GM19468 (cell line): Measurements from ENCODE around the gene PLK1.
"Not testable (repeated sequence)": the region's sequence is repeated elsewhere in the genome, so short reads cannot be mapped to it uniquely, and the experiment has no call there.

Experiments
- ATAC-seq: cut with Tn5 transposase; IDR thresholded peaks from one replicate; pipeline ENCODE4 v1.9.1; 2021; ENCODE audit warnings: mild to moderate bottlenecking, moderate library complexity, moderate number of reproducible peaks; ENCODE audit not compliant: unreplicated experiment; ENCODE audit errors: extremely low read depth

The PLK1 gene

DNA sequence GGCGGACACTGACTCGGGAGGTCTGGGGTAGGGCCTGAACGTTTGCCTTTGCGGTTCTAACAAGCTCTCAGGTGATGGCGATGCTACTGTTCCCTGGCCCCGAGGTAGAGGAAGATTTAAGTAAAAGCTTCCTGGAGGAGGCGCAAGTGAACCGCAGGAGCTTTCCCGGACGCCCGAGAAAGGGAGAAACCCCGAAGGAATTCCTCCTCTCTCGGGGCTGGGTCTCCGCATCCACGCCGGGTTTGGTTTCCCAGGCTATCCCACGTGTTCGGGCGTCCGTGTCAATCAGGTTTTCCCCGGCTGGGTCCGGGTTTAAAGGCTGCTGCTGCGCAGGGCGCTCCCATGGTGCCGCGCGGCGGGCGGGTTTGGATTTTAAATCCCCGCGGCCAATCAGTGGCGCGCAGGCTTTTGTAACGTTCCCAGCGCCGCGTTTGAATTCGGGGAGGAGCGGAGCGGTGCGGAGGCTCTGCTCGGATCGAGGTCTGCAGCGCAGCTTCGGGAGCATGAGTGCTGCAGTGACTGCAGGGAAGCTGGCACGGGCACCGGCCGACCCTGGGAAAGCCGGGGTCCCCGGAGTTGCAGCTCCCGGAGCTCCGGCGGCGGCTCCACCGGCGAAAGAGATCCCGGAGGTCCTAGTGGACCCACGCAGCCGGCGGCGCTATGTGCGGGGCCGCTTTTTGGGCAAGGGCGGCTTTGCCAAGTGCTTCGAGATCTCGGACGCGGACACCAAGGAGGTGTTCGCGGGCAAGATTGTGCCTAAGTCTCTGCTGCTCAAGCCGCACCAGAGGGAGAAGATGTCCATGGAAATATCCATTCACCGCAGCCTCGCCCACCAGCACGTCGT is at the start of gene PLK1:
Gene PLK1, plus strand, starts transcription at position 460 of the 844 bp plus-strand sequence. Its CDS starts 44 bp downstream, at position 504.
- ATAC-seq: peak; percentile 69

DNA sequence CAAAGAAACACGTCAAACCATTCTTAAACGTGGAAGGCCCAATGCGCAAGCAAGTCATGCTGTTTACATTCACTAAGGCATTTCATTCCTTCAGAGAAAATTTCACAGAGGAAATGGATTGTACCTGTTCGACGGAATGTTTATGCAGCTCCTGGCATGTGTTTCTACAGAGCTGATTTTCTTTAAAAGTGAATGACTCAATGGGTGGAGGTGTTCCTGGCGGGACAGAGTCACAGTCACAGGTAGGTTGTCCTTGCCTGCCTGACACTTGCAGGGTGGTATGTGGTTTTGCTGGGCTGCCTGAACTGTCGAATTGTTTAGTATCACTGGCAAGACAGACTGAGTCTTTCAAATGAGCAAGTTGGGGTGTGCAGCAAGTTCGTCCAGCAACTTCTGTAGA is 49.2 kb upstream of the PLK1 start:
- no peak for ATAC-seq

DNA sequence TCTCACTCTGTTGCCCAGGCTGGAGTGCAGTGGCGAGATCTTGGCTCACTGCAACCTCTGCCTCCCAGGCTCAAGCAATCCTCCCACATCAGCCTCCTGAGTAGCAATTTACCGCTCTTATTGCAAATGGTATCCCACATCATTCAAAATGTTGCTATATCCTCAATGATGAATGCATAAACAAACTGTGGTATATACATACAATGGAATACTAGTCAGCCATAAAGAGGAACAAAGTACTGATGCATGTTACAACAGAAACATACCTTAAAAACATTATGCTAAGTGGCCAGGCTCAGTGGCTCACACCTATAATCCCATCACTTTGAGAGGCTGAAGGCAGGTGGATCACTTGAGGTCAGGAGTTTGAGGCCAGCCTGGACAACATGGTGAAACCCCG is 46.8 kb upstream of the PLK1 start:
- ATAC-seq: not testable (repeated sequence)

DNA sequence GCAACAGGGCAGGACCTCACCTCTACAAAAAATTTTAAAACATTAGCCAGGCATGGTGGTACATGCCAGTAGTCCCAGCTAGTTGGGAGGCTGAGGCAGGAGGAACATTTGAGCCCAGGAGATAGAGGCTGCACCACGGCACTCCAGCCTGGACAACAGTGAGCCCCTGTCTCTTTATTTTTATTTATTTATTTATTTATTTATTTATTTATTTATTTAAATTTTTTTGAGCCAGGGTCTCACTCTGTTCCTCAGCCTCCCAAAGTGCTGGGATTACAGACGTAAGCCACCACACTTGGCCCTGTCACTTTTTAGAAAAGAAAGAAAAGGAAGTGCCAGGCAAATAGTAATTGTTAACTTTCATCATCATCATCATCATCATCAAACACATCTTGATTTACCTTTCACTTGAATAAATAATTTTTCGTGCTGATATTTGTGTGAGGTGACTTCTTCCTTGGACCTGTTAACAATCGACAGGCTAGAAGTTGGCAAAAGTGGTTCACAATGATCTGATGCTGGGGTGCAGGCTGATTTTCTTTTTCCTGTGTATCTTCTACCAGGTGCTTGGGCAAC is 44.1 kb upstream of the PLK1 start:
- ATAC-seq: no peak

DNA sequence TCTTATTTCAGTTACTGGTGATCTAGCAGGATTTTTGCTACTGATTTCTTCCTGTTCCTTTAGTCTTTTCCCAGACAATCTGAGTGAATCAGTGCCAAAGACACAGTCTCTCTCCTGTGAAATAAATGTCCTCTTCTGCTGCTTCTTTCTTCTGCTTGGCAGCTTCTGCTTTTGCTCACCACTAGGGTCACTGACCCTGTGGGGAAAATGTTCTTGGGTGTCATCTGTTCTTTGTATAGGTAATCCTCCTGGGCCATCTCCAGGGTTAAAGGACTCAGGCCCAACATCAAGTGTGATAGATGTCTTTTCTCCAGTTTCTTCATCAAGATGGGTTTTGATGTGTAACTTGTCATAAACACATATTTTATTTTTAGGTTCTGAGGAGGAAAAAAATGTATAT is 42.7 kb upstream of the PLK1 start:
- no peak for ATAC-seq

DNA sequence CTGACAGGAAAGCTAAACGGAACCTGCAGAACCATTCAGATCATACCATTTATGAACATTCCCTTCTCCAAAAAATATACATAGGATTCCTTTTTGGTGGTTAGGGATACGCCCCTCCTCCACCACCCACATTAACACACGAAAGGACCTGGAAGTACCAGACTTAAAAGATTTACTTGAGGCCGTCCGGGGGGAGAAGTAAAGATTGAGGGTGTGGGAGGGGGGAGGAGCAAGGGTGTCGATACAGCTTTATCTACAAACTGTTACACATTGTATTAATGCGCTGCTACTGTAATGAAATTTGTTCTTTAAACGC is 38.1 kb upstream of the PLK1 start:
- ATAC-seq: no peak

DNA sequence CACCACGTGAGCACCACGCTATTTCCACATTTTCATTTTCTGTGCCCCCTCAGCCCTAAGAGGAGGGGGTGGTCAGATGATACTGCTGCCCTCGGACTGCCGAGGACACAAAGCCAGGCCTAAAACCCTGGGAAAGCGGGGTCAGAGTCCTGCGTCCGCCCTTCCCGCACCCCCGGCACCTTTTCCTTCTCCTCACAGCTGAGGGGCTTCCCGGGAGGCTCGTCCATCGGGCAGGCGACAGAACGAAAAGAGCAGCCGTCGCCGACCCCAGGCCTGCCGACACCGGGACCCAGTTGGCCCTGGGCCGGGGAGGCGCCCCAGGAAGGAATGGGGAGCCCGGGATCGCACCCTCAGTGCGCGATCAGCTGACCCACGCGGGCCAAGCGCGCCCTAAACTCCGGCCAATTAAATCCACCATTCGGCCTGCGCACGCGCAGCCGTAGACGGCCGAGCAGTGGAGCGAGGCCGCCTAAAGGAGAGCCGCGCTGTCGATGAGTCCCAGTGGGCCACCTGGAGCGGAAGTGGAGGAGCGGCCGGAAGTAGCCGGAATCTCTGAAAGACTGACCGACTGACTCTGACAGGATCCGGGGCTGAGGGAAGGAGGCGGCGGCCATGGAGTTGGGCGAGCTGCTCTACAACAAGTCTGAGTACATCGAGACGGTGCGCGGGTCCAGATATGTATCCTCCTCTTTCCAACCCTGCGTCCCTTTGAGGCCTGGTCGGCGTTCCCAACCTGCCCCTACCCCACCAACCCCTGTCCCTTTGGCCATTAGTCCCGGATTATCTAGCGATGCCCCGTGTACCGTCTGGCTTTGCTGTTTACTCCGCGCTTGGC is 37.5 kb upstream of the PLK1 start, which contains the start of the genes DCTN5 and PALB2:
Gene DCTN5, plus strand, starts transcription at position 536 of the 835 bp plus-strand sequence. Its CDS starts 77 bp downstream, at position 613.
Gene PALB2, minus strand, starts transcription at position 380 of the 835 bp plus-strand sequence. Its CDS starts 153 bp downstream, at position 227.
- ATAC-seq: peak; percentile 76

DNA sequence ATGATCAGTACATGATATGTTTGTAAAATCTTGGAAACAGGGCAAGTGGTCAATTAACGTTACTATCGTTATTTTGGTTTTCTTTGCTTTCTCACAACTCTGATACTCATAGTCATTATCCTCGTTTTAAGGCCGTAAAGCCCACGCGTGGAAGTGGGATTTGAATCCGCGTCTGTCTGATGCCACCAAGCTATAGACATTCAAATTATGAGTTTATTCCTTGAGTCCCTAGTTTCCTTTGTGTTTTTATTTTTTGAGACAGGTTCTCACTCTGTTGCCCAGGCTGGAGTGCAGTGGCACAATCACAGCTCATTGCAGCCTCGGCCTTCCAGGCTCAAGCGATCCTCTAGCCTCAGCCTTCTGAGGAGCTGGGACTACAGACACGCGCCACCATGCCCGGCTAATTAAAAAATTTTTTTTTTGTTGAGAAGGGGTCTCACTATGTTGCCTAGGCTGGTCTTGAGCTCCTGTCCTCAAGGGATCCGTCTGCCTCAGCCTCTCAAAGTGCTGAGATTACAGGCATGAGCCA is 36.4 kb upstream of the PLK1 start:
- ATAC-seq: no peak

DNA sequence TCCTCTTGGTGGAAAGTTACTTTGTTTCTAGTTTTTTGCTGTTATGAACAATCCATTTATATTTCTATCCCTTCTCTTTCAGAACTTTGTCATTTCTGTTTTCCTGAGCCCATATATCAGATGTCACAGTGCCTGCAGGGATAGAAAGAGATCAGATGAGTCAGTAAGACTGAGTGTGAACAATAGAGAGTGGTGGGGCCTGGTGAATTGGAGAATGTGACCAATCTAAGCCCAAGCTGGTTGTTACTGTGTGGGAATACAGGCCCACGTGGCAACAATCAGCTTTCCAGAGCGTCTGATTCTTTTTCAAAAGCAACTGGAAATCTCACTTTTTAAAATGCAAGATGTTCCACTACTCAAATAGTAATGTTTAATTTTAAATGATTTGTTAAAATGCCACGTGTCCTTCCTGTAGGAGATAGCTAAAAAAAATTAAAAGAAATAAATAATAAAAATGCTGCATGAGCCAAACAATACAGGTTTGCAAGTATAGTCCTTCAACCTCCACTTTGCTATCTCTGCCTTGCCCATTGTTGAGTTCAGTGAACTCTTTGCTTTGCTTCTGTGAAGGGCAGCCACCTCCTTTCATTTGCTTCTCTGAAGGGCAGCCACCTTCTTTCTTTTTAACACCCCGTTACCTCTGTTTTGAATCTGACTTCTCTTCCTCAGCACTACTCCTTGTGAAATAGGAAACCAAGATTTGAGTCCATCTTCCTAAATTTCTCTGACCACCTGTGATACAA is 27.8 kb upstream of the PLK1 start:
- ATAC-seq: no peak

DNA sequence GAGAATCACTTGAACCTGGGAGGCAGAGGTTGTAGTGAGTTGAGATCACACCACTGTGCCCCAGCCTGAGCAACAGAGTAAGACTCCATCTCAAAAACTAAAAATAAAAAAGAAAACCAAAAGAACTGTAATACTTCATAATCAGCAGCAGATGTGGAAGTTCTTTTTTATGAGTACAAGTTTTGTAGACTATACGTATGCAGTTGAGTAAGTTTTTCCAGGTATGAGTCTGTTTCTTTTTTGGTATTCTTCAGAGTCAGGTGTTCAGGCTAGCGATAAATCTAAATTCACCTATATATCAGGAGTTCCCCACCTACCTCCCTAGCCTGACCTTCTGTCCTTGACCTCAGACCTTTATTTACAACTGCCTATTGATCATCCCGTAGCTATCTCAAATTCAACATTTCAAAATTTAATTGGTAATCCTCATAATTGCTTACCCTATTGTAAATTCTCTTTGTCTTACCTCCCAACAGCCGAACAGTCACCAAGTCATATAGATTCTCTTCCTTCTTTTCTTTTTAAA is 26.7 kb upstream of the PLK1 start:
- no peak for ATAC-seq

DNA sequence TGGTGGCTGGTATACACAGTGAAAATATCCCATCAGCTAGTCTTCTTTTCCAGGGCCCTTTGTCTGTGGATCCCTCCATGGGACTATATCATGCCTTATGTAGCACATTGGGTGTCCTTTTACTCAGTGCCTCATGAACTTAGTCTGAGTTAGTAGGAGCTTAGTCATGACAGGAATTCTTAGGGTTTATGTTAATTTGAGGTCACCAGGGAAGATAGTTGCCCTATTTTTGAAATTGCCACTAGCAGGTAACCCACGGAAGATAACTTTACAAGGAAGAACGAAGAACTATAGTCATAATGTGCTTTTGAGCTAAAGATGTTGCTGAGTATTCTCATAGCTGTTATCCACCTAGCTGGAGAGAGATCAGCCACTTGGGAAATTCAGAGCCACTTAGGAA is 14.8 kb upstream of the PLK1 start:
- no peak for ATAC-seq

DNA sequence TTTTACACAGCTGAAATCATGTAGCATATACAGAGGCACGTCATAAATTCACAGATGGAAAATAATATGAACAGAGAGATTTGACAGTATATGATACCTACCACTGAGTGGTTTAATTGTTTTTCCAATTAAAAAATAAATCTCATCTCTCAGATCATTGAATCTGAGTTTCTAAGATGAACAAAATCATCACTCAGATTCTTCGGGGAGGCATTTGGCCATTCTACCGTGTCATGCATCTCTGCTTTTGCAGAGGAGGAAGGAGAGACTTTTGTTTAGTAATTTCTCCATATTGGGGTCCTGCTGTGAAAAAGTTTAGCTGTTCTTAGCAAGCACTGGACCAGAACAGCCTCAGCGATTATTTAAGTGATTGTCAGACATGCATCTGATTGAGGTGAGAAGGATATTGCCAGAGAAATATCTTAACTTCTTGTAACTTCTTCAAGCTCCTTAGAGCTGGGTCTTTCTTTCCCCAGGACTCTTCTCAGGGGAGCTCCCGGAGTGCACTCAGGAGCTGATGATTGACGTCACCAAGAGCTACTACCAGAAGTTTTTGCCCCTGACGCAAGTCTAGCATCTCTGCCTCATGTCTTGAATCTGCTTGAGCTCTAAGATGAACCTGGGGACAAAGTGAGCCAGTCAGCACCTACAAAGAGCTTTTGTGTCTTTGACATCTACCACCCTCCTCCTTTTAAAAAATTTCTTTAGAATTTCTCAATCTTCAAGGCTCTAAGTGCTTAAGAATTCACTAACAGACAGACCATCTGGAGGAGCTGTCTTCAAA is 11.9 kb upstream of the PLK1 start:
- no peak for ATAC-seq

DNA sequence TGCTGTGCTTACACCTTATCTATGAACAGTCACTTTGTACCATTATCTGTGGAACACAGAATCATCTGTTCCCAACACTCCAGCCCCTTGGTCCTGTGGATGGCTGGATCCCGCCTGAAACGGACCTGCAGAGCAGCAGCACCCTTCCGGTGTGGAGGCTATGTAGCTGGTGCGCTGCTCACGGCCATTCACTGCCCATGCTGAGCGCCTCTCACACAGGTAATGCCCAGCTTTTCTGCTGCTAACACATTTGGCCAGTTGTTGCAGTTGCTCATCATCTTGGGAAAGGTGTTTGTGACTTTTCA is 11.4 kb upstream of the PLK1 start:
- no peak for ATAC-seq

DNA sequence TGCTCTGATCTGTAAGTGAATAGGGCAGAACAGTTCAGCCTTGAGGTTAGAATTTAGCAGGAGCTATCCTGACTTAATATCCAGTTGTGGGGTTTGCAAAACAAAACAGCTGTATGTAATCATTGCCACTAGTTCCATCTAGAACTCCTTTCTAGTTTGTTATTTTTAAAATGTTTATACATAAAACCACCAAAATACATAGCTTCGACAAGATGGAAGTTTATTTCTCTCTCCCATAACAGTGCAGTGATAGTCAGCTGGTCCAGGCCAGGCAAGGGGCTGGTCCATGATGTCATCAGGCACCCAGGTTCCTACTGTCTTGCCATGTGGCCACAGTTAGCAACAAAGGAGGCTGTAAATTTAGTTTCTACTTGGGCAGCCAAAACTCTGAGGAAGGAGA is 10.5 kb upstream of the PLK1 start:
- ATAC-seq: no peak

DNA sequence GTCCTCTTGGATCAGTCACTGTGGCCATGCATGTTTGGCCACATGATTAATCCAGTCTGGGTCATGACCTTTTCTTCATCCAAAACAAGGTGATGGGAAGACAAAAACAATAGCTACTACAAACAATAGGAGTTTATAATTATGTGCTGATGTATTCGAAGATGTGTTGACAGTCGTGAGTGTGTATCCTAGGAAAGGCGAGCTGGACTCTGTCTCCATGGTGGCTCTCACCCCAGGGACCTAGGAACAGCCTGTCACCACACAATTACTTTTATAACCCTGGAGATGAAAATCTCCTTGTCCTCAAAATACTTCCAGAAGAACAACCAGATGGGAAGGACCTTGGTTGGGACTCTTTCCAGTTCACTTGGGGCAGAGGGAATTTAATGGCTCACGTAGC is 9.8 kb upstream of the PLK1 start:
- ATAC-seq: no peak

DNA sequence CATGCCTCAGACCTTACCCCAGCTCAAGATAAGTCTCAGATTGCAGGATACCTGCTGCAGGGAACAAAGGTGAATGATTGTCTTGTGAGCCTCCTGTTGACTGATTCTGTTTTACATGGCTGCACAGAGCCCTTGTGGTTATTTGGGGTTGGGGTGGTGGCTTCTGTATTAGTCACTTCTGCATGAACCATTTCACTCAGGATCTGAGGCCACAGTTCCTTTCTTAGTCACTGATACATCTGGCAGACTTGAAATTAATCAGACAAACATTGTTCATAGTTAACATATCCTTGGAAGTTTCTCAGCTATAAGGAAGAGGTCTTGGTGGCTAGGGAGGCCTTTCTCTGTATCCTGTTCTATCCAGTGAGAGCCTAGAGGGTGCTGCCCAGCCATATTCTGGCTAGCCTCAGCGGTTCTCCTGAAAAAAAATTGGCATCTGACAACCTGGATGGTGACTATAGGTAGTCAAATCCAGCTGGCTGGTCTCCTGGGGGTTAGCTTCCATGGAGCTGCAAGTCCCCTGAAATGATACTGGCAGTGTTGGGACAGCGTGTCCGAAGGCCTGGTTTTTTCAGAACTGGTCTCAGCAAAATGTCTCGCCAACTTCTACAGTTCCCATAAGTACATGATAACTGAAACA is 8.4 kb upstream of the PLK1 start:
- ATAC-seq: peak; percentile 17

DNA sequence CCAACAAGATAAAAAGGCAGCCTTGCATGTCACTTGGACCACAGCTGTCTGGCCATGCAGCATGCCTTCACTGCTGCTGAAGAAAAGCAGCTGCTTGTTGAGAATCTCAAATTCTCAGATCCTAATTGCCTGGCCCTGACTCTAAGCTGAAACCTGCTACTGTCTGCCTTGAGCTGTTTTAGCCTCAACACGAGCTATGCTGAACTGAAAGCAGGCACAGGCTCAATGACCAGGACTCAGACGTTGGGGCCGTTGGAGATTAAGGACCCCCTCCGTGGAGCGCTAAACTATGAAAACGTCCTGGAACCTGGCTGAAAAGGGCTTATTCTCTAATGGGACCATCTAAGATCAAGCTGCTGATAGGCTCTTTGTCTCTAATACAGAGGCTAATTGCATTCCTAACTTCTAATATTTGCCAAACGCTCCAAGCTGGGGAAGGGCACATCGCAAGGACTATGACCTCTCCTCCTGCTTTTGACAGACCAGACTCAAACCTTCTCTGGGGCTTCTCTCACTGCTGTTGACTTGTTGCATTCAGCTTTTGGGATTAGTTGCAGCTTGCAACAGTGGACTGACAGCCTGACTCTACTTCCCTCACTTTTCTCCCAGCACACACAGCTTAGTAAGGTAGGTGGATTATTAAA is 4.6 kb upstream of the PLK1 start:
- ATAC-seq: no peak

DNA sequence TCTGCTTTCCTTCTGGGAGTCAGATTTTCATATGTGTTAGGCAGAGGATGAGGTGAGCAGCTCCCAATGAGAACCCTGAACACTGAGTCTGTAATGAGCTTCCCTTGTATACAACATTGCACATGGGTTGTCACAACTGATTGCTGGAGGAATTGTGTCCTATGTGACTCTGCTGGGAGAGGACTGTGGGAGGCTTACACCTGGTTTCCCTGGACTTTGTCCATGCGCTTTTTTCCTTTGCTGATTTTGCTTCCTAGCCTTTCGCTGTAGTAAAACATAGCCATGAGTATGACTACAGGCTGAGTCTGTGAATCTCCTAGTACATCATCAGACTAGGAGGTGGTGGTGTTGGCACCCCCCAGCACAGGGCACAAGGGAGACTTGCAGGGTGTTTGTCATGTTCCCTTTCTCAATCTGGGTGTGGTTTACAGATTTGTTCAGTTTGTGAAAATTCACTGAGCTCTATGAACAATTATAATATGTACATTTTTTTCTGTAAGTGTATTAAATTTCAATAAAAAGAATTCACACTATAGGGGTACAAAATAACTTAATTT is 1.7 kb upstream of the PLK1 start:
- no peak for ATAC-seq
